ENCODE results near the gene PMPCA.
"Not testable (repeated sequence)": the region's sequence is repeated elsewhere in the genome, so short reads cannot be mapped to it uniquely, and the experiment has no call there.

The PMPCA gene

DNA sequence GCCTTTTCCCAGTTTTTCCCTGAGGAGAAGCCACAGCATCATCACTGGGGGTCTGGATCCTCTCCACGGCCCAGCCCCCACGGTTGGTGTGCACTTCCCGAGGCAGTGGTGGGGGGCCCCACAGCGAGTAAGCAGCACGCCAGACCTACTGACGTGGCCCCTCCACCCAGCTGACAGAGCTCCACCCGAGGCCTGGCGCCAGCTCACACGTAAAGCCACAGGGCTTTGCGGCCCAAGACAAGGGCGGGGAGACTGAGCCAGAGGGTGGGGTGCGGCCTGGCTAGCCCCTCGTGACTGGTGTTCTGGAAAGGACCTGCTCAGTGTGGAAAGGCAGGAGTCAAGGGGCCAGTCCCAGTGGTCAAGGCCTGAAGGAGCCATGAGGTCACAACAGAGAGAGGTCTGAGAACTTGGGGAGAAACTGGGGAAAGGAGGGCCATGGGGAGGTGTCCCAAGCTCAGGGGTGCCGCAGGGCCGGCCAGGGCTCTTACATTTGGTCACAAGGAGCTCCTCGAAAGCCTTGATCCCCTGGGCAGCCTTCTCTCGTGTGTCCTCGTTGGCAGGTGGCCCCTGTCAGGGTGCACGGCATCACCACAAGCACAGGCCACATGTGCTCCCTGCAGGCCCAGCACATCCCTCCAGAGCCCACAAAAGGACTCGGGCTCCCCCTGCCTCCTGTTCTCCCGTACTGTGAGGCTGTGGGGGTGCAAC lies 16.0 kb upstream of the PMPCA start:
- no peak for FAIRE-seq

DNA sequence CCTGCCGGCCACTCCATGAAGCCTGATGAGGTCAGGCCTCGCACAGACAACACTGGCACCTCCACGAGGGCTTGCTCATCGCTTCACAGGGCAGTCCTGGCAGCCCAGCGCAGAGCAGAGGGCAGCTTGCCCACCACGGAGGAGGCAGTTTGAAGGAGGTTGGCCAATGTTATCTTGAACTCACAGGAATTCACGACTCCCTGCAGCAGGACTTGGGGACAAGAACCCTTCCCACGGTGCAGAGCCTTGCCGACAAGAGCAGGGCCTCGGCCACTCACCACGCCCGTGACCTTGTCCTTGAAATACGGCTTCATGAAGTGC lies 15.5 kb upstream of the PMPCA start:
- FAIRE-seq: no peak

DNA sequence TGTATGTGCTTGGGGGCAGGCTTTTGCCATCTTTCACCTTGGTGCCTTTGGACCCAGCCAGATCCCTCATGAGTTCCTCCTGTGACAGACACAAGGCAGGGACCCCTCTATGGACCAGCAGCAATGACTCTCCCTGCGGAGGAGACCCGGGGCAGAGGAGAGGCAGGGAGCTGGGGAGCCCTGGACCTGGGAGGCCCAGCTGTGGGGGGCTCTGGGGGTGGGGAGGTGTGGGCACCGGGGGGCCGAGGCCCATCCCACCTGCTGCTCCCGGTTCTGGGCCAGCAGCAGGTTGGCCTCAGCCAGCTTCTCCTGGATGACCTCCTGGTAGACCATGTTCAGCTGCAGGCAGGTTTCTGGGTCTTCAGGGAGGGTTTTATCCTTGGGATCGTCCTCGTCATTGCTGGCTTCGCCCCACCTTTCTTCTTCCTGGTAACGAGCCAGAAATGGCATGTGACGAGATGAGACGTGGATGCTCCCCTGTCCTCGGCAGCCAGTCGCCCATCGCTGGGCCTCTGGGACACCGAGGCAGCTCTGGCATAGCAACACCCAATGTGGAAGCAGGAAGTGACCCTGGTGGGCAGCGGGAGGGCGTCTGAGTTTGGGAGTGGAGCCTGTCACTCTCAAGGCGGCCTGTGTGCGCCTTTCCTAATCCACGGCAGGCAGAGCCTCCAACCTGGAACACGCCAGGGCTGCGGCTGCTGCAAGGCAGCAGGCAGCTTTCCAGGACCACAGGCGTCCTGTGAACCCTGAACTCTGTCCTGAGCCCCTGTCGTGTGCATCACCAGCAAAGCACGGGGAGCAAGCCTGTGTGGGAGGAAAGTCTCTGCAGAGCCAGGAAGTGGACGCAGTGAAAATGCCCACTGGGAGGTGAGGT lies 14.9 kb upstream of the PMPCA start:
- FAIRE-seq: no peak

DNA sequence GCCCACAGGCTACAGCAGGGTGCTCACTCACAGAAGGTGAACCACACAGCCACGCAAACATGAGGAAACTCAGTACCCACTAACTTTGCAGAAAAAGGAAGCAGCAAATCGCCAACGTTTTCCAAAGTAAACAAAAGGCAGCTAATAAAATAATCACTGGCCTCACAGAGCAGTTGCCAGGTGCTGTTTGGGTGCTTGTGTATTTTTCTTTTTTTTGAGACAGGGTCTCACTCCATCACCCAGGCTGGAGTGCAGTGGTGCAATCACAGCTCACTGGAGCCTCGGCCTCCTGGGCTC lies 14.3 kb upstream of the PMPCA start:
- FAIRE-seq: no peak

DNA sequence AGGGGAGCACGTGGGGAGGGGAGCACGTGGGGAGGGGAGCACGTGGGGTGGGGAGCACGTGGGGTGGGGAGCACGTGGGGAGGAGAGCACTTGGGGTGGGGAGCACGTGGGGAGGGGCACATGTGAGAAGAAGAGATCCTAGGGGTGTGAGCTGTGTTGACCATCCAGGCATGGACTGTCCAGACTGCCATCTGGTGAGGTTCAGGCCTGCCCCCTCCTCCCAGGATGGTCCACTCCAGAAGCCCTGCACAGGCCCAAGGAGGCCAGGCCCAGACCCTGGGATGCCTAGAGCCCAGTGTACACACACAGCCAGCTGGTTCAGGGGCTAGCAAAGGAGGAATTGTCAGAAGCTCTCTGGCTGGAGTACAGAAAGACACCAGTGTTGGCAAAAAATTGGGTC lies 12.8 kb upstream of the PMPCA start:
- FAIRE-seq: no peak

DNA sequence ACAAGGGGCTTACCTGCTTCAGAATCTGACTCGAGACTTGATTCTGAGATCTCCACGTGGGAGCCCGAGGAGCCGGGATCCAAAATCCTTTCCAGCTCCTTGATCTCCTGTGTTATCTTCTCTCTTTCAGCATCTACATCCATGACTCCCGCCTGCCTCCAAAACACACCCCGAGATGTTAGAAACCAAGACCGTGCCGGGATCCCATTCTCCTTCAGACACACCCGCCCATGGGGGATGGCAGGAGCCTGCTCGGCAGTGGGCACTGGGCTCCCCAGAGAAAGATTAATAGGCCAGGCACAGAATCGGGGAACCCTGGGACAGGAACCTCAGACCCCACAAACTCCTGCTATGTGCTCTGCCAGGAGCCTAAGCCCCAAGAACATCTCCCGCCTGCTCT lies 12.2 kb upstream of the PMPCA start:
- no peak for FAIRE-seq

DNA sequence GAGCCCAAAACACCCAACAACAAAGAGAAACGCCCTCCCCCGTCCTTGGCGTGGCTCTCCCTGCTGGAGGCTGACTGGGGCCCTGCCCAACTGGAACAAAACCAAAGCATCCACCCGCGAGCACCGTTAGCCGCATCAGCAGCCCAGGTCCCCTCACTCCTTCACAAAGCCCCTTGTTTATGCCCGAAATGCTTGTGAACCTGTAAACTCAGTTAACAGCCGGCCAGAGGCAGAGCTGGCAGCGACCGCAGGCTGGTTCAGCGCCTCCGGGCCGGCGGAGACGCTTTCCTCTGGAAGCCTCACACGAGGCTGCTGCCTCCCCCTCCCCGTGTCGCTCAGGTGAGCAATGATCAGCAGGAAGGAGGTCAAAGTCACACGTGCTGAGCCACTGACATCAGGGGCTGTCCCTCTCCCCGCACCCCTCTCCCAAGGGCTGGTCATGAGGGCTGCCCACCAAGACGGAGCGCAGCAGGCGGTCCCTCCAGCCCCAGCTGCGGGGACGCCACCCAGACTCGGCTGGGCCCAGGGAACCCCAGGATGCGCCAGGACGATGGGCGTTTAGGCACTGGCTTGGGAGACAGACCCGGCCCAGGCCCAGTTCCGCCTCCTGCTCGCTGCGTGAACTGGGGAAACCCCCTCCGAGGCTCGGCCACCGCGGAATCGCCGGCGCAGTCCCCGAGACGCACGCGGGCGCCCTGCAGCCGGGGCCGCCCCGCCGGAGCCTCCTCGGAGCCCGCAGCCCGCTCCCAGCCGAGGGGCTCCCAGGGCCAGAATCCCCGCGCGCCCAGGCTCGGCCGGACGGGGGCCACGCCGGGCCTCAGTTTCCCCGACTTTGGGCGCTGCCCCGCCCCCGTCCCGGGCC lies 11.1 kb upstream of the PMPCA start:
- FAIRE-seq: no peak

DNA sequence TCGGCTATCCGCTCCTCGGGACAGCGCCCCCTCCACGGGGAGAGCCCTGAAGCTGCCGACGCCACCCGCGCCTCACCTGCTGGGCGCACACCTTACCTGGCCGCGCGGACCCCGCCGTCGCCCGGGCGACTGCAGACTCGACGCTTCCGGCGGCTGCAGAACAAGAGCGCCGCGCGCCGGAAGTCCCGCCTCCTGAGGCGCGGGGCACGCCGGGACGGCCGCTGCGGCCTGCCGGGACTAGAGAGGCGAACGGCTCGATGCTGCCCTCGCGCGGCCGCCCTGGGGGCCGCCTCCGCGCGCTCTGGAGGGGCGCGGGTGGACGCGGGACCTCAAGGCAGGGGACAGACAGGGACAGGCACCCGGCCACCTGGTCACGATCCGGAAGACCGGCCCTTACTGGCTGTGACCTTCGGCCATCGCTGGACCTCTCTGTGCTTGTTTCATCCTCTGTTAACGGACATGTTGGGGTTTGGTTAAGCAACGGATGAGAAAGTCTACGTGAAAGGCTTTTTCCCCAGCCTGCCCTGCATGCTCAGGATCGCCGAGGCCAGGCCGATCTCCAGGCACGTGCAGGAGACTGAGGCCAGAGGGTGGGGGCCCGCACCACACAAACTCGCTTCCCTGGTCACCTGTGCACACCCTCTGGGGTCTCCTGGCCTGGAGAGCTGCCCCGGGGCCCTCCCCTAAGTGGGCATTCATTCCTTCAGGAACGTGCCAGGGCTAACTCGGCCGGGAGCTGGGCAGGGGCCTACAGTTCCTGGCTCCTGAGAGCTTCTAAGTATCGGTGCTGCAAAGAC lies 10.2 kb upstream of the PMPCA start, which contains the start of gene SNAPC4:
Gene SNAPC4 (minus strand): TSS at position 133 of the 797 bp plus-strand sequence. CDS start 1,742 bp downstream, outside the sequence.
- no peak for FAIRE-seq

DNA sequence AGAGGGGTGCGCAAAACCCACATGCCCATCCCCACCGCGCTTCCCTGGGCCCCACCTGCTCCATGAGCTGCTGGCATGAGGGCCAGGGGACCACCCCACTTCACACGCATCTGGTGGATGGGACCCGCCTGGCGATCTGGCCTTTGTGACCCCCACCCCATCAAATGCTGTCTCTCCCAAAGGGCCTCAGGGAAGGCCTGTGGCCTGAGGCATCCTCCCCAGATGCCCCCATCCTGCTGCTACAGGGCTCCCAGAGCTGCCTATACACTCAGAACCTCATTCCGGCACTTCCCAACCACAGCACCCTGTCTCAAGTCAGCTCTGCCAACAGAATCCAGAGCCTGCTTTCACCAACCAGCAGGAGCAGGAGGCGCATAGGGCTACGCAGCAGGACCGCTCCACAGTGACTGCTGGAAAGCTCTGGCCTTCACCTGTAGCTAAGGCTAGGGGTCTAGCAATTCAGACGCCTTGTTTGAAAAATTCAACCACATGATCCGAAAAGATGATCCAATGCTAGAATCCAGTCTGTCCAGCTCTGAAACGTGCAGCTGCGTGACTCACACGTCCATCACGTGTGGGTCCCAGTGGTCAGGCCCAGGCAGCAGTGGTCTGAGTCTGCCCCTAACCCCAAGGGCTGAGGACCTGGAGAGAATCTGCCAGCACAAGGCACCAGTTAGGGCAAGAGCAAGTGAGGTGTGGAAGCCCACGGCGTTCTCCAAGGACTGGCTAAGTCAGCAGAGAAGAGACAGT lies 9.1 kb upstream of the PMPCA start:
- FAIRE-seq: no peak

DNA sequence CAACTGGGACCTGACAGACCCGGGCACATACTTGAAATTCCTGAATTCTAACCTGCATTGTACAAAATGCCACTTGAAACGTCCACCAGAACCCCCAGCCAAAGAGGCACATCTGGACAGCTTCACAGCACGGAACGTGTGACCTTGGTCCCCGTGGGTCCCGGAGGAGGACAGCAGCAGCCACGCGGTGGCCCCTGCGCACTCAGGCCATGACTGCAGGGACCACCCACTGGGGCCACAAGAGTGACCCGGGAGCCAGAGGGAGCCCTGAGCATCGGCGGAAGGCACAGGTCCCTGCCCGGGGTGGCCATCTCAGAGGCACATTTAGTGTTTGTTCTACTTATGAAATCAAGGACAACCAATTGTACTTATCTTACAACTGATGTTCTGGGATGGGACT lies 8.4 kb upstream of the PMPCA start:
- FAIRE-seq: no peak

DNA sequence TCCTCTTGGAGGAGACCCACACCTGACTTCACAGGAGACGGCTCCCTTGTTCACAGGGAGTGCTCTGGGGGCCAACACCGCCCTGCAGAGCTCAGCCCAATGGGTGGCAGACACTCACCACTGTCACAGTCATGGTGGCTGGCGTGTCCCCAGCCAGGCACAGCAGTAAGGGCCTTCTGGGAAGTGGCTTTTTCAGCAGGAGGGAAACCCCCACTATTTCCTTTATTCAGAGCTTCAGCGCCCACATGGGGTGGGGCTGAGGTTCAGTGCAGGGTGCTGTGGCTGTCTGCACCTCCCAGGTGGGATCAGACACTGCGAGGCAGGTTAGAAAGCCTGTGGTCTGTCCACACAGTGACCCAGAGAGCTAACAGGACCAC lies 6.9 kb upstream of the PMPCA start:
- no peak for FAIRE-seq

DNA sequence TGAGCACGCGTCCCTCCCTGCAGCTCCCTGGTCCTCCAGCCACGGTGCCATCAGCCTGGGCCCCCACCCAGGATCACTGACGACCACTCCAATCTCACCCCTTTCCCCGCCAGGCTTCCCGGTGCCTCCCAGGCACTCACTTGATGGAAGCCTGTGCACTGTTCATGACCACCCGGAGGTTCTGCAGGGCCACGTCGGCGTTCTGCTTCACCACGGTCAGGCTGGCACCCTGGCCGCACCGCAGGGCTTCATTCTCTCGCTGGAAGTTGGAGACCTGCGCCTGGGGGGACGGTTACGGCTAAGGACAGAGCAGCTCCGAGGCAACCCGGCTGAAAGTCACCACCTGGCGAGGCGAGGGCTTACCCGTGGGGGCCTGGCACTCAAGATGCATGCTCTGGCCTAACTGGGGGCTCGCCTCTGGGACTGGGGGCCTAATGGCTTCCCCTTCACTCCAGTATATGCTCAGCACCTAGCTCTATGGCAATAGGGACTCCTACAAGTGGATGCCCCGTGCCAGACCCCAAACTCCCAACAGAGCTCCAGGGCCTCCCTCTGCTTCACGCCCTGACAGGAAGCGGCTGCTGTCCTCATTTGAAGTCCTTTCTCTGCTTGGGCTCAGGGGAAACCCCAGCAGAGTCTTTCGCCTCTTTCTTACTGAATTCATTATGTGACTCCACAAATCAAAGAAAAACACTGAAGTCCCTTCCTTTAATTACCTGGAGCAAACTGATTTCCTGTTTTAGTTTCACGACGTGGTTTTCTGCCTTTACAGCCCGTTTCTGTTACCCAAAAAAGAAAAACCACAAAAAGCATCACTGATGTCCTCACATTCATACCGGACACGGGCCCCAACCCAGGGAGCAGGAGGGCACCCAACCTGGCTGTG lies 6.3 kb upstream of the PMPCA start:
- no peak for FAIRE-seq

DNA sequence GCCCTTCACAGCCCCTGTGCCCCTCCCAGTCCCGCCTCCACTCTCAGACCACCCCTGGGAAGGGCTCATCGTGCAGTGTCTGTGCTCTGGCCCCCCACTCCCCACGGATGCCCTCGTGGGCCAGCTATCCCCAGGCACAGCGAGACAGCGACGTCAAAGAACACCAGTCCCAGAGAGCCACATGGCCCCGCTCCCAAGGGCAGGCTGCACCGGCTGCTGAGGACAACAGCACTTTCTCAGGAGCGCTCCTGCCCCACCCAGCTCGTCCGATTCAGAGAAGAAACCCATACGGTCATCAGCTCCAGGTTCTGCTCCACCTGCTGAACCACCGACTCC lies 5.7 kb upstream of the PMPCA start:
- no peak for FAIRE-seq

DNA sequence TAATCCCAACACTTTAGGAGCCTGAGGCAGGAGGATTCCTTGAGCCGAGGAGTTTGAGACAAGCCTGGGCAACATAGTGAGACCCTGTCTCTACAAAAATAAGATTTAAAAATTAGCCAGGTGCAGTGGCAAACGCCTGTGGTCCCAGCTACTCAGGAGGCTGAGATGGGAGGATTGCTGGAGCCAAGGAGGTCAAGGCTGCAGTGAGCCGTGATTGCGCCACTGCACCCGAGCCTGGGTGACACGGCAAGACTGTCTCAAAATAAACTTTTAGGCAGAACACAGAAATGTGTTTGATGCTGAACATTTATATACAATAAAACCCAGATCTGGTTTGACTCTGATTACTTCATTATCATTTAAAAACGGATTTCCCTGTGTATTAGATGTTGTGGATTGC lies 5.0 kb upstream of the PMPCA start:
- no peak for FAIRE-seq

DNA sequence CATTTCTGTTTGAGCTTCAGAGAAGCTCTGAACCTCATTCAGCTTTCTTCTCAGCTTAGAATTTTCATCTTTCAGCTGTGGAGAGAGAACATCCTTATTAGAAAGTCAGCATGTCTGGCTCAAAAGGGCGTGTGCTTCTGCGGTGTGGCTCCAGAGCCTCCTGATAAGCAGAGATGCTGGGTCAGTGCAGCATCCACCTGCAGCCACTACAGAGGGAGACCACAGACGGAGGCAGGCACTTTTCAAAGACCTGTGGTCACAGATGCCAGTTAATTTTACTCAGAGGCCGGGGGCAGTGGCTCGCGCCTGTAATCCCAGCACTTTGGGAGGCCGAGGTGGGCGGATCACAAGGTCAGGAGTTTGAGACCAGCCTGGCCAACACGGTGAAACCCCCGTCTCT lies 4.6 kb upstream of the PMPCA start:
- not testable (repeated sequence) for FAIRE-seq

DNA sequence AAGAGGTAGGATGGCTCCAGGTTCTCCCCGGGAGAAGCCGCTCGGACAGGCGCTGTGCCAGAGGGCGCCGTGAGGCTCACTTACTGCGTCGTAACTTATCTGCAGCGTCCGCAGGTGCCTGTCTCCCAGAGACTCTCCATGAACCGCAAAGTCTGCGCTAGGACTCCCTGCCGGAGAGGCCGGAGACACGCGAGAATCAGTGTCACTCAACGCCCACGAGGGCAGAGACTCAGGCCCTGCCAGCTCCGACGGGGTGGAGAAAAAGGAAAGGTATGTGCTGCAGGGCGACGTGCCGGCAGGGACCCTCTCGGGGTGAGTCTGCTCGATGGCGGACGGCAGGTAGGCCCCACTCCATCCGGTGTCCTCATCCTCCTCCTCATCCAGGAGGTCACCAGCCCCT lies 3.4 kb upstream of the PMPCA start:
- not testable (repeated sequence) for FAIRE-seq

DNA sequence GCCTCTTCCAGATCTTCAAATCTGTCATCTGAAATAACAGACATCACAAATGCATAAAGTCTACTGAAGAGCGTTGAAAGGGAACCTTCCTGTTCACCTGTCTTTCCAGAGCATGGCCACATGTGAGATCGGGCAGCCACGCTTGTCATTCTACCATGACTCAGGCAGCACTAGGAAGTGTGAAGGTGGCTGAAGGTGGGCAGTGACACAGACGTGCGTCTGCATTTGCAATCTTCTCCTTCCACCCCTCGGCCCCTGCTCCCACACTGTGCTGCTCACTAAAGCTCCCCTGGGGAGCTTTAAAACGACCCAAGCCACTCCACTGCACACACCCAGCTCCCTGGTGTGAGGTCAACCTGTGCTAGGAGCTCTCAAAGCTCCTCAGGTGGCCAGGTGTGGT lies 2.5 kb upstream of the PMPCA start:
- no peak for FAIRE-seq

DNA sequence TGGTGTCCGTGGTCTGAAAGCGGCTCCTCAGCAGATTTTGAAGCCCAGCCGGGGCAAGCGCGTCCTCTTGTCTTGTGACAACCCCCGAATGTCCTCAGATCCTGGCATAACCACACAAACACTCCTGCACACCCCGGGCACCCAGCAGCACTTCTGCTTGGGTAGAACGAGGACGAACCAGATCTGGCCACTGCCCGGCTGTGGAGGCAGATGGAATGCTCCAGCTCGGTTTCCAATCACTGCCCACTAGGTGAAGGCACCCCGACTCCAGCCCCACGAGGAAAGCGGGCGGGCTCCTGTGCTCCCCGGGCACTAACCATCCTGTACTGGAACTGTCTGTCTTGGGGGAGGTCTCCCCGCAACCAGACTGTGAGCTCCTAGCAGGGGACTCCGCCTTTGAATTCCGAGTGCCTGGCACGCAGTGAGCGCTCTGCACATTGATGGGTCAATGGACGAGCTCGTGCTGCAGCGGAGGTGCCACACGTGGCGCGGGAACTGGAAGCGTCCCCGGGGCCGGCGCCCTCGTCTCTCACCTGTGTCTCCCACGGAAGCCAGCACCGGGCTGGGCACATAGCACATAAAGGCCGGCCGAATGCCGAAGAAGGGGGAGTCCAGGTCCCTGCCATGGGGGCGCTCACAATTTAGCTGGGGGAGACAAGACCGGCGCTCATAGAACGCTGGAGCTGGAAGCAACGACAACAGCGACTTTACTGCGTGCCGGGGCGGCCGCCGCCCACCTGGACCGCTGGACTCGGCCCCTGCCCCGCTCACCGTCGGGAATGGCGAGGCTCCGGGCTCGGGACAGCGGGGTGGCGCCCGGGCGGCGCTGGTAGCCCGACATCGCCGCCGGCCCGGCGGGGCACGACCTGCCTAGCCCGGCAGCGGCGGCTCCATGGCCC lies 652 bp upstream of the PMPCA start:
- no peak for FAIRE-seq

DNA sequence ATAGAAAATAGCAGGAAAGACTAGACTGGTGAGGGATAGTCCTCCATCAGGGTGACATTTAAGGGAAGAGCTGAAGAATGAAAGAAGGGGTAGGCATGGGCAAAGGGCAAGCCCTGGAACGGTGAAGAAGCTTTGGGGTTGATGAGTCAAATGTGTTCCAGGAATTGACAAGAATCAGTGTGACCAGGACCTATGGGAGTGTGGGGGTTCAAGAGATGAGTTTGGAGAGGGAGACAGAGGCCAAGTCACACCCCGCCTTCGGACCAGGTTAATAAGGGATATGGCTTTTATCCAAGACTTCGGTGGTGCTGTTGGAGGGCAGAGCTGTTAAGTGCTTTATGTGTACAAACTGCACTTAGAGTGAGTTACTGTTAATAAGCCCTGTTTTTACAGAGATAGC lies 920 bp downstream of the PMPCA start:
- no peak for FAIRE-seq

DNA sequence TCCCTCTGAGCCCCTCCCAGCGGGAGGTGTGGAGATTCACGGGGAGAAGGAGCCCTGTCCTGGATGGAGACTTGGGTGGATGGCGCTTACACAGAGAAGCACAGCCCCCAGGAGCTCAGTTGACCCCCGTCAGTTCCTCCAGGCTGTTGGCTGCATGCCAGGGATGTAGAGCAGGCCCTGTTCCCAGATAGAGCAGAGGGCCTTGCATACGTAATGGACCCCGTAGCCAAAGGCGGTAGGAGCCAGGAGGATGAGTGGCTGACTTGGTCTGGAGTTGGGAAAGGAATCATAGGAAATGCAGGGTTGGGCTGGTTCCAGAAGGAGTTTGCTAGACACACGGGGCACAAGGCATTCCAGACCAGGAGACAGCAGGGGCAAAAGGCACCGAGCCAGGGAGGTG lies 2.5 kb downstream of the PMPCA start:
- FAIRE-seq: no peak
